WTC11 (cell line): ENCODE data around the gene SLCO1A2.

Experiments used
- IRF2 ChIP-seq: sonication (generic); formaldehyde crosslinking; IDR thresholded peaks from 2 replicates; pipeline ENCODE4 v1.8.0; 2022; ENCODE audit warnings: low read depth, missing genetic modification reagents, borderline replicate concordance
- JUN ChIP-seq: sonication (generic); formaldehyde crosslinking; IDR thresholded peaks from 2 replicates; pipeline ENCODE4 v1.8.0; 2023; ENCODE audit warnings: mild to moderate bottlenecking, missing genetic modification reagents
- MXD4 ChIP-seq: fragments of 250-450 bp; sonication (Bioruptor Pico); IDR thresholded peaks from 2 replicates; pipeline ENCODE4 v1.8.0; 2021; ENCODE audit warnings: mild to moderate bottlenecking, moderate library complexity, borderline replicate concordance
- NFE2L1 ChIP-seq: sonication (generic); formaldehyde crosslinking; IDR thresholded peaks from 2 replicates; pipeline ENCODE4 v1.8.1; 2023; ENCODE audit warnings: missing genetic modification reagents
- NR3C1 ChIP-seq: sonication (generic); formaldehyde crosslinking; conservative IDR thresholded peaks from 2 replicates; pipeline ENCODE4 v1.8.1; 2023; ENCODE audit warnings: low read depth, mild to moderate bottlenecking, missing genetic modification reagents
- RELA ChIP-seq: sonication (generic); formaldehyde crosslinking; IDR thresholded peaks from 2 replicates; pipeline ENCODE4 v1.8.1; 2022; ENCODE audit warnings: missing genetic modification reagents, mild to moderate bottlenecking, borderline replicate concordance
- TP53 ChIP-seq: sonication (generic); formaldehyde crosslinking; IDR thresholded peaks from 2 replicates; pipeline ENCODE4 v1.8.1; 2023; ENCODE audit warnings: mild to moderate bottlenecking, missing genetic modification reagents
- ZNF423 ChIP-seq: fragments of 250-450 bp; sonication (Bioruptor Pico); IDR thresholded peaks from 2 replicates; pipeline ENCODE4 v2.1.2; 2022; ENCODE audit warnings: mild to moderate bottlenecking, moderate library complexity
- TF ChIP-seq, protein P1 (sequence below): fragments of 200-600 bp; IDR thresholded peaks from 2 replicates; pipeline ENCODE4 v1.8.0; 2022; ENCODE audit warnings: antibody characterized with exemption
- TF ChIP-seq, protein P2 (sequence below): sonication (generic); formaldehyde crosslinking; IDR thresholded peaks from 2 replicates; pipeline ENCODE4 v1.8.0; 2022; ENCODE audit warnings: mild to moderate bottlenecking, missing genetic modification reagents
- TF ChIP-seq, protein P3 (sequence below): sonication (generic); formaldehyde crosslinking; IDR thresholded peaks from 2 replicates; pipeline ENCODE4 v1.8.0; 2022; ENCODE audit warnings: missing genetic modification reagents
- TF ChIP-seq, protein P4 (sequence below): sonication (generic); formaldehyde crosslinking; IDR thresholded peaks from 2 replicates; pipeline ENCODE4 v1.8.0; 2023; ENCODE audit warnings: missing genetic modification reagents
- TF ChIP-seq, protein P5 (sequence below): sonication (generic); formaldehyde crosslinking; IDR thresholded peaks from 2 replicates; pipeline ENCODE4 v1.8.1; 2023; ENCODE audit warnings: mild to moderate bottlenecking, missing genetic modification reagents

DNA sequence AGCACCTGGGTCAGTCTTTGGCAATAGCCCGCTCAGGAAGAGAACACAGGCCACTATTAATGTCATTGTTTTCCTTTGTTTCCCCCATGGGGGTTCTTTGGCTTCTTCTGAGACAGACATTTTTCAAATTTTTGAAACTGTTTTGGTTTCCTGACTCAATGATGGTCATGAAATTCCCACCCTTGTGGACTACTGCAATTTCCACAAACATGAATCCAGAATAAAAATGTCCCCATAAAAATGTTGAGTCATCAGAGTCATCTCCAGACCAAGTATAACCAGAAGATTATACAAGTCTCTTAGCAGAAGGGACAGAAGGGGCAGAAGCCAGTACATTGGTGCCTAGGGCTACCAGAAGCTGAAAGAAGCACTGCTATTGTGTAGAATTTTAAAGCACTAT, 29.1 kb downstream of the SLCO1A2 start:
- TF ChIP-seq, protein P1, sequence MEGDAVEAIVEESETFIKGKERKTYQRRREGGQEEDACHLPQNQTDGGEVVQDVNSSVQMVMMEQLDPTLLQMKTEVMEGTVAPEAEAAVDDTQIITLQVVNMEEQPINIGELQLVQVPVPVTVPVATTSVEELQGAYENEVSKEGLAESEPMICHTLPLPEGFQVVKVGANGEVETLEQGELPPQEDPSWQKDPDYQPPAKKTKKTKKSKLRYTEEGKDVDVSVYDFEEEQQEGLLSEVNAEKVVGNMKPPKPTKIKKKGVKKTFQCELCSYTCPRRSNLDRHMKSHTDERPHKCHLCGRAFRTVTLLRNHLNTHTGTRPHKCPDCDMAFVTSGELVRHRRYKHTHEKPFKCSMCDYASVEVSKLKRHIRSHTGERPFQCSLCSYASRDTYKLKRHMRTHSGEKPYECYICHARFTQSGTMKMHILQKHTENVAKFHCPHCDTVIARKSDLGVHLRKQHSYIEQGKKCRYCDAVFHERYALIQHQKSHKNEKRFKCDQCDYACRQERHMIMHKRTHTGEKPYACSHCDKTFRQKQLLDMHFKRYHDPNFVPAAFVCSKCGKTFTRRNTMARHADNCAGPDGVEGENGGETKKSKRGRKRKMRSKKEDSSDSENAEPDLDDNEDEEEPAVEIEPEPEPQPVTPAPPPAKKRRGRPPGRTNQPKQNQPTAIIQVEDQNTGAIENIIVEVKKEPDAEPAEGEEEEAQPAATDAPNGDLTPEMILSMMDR: no peak
- TF ChIP-seq, protein P2, sequence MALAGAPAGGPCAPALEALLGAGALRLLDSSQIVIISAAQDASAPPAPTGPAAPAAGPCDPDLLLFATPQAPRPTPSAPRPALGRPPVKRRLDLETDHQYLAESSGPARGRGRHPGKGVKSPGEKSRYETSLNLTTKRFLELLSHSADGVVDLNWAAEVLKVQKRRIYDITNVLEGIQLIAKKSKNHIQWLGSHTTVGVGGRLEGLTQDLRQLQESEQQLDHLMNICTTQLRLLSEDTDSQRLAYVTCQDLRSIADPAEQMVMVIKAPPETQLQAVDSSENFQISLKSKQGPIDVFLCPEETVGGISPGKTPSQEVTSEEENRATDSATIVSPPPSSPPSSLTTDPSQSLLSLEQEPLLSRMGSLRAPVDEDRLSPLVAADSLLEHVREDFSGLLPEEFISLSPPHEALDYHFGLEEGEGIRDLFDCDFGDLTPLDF: no peak
- TF ChIP-seq RELA (CRISPR knock-in tag) (no peak), NR3C1 (CRISPR knock-in tag) (no peak), NFE2L1 (CRISPR knock-in tag) (no peak), MXD4 (no peak), ZNF423 (CRISPR knock-in tag) (no peak), TP53 (CRISPR knock-in tag) (no peak), IRF2 (no peak), JUN (CRISPR knock-in tag) (no peak)
- TF ChIP-seq, protein P3, sequence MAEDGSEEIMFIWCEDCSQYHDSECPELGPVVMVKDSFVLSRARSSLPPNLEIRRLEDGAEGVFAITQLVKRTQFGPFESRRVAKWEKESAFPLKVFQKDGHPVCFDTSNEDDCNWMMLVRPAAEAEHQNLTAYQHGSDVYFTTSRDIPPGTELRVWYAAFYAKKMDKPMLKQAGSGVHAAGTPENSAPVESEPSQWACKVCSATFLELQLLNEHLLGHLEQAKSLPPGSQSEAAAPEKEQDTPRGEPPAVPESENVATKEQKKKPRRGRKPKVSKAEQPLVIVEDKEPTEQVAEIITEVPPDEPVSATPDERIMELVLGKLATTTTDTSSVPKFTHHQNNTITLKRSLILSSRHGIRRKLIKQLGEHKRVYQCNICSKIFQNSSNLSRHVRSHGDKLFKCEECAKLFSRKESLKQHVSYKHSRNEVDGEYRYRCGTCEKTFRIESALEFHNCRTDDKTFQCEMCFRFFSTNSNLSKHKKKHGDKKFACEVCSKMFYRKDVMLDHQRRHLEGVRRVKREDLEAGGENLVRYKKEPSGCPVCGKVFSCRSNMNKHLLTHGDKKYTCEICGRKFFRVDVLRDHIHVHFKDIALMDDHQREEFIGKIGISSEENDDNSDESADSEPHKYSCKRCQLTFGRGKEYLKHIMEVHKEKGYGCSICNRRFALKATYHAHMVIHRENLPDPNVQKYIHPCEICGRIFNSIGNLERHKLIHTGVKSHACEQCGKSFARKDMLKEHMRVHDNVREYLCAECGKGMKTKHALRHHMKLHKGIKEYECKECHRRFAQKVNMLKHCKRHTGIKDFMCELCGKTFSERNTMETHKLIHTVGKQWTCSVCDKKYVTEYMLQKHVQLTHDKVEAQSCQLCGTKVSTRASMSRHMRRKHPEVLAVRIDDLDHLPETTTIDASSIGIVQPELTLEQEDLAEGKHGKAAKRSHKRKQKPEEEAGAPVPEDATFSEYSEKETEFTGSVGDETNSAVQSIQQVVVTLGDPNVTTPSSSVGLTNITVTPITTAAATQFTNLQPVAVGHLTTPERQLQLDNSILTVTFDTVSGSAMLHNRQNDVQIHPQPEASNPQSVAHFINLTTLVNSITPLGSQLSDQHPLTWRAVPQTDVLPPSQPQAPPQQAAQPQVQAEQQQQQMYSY (CRISPR knock-in tag): no peak
- TF ChIP-seq, protein P4, sequence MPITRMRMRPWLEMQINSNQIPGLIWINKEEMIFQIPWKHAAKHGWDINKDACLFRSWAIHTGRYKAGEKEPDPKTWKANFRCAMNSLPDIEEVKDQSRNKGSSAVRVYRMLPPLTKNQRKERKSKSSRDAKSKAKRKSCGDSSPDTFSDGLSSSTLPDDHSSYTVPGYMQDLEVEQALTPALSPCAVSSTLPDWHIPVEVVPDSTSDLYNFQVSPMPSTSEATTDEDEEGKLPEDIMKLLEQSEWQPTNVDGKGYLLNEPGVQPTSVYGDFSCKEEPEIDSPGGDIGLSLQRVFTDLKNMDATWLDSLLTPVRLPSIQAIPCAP (CRISPR knock-in tag): no peak
- TF ChIP-seq, protein P5, sequence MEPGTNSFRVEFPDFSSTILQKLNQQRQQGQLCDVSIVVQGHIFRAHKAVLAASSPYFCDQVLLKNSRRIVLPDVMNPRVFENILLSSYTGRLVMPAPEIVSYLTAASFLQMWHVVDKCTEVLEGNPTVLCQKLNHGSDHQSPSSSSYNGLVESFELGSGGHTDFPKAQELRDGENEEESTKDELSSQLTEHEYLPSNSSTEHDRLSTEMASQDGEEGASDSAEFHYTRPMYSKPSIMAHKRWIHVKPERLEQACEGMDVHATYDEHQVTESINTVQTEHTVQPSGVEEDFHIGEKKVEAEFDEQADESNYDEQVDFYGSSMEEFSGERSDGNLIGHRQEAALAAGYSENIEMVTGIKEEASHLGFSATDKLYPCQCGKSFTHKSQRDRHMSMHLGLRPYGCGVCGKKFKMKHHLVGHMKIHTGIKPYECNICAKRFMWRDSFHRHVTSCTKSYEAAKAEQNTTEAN (CRISPR knock-in tag): no peak
